ENCODE data around the gene CTH.

- TF ChIP-seq EZH2 (IDR thresholded peaks at IDR 0.05; ENCODE audit: low read depth, unreplicated experiment) (no peak), NANOG (IDR thresholded peaks at IDR 0.05; ENCODE audit: borderline replicate concordance) (no peak), CTCF (conservative IDR thresholded peaks at IDR 0.05; ENCODE audit: low read depth in 2 of 2) (no peak), REST (IDR thresholded peaks at IDR 0.05; ENCODE audit: unreplicated experiment) (no peak), POLR2AphosphoS5 (IDR thresholded peaks at IDR 0.05; ENCODE audit: low read depth) (no peak), STAT1 (IDR thresholded peaks at IDR 0.05; ENCODE audit: unreplicated experiment) (no peak), JUNB (IDR thresholded peaks at IDR 0.05; ENCODE audit: unreplicated experiment) (no peak), CREB1 (CRISPR knock-in tag; IDR thresholded peaks at IDR 0.05; ENCODE audit: low read depth) (no peak), EZH2phosphoT487 (IDR thresholded peaks at IDR 0.05; ENCODE audit: unreplicated experiment) (no peak), ZNF331 (CRISPR knock-in tag; IDR thresholded peaks at IDR 0.05; ENCODE audit: low read depth) (no peak), ETS1 (IDR thresholded peaks at IDR 0.05) (no peak), ZNF114 (CRISPR knock-in tag; IDR thresholded peaks at IDR 0.05) (no peak), ZNF462 (CRISPR knock-in tag; IDR thresholded peaks at IDR 0.05) (no peak)
Measured at GRCh38 chr1:70426154-70427131, 15.4 kb downstream of the CTH start.

All from GM23338 (cell line).